Tibial artery (tissue), 4 donors: ENCODE measurements around the gene SLC9B2.

Experiments used
- DNase-seq, 2 donors: peaks; one replicate each; pipeline ENCODE4 v3.0.0-alpha.2; 2019
- H3K27ac ChIP-seq, 2 donors: fragments of 200-600 bp; sonication (generic) in 1 of 2; 1 replicate in 1 of 2; 2 replicates in 1 of 2; pipeline ENCODE4 v1.5.1; 2018 to 2019; ENCODE audit warnings: mild to moderate bottlenecking in 1 of 2
- H3K27me3 ChIP-seq, 2 donors: fragments of 200-600 bp; sonication (generic) in 1 of 2; one replicate each; pipeline versions ENCODE4 v1.5.1 to v1.6.0; 2016 to 2019
- H3K36me3 ChIP-seq, 3 donors: fragments of 200-600 bp; sonication (generic) in 2 of 3; one replicate each; pipeline ENCODE4 v1.5.1; 2016 to 2019; ENCODE audit warnings: mild to moderate bottlenecking in 2 of 3
- H3K4me1 ChIP-seq, 4 donors: fragments of 200-600 bp; sonication (generic) in 2 of 4; 1 replicate in 3 of 4; 2 replicates in 1 of 4; pipeline ENCODE4 v1.5.1; 2016 to 2019
- H3K4me3 ChIP-seq, 2 donors: fragments of 200-600 bp; sonication (generic) in 1 of 2; 1 replicate in 1 of 2; 2 replicates in 1 of 2; pipeline ENCODE4 v1.5.1; 2018 to 2019; ENCODE audit warnings: mild to moderate bottlenecking in 2 of 2
- H3K9me3 ChIP-seq, 3 donors: fragments of 200-600 bp; sonication (generic) in 1 of 3; one replicate each; pipeline ENCODE4 v1.5.1; 2016 to 2019
- intact Hi-C: fragments of 100-400 bp; cut with DNase I; formaldehyde crosslinking; loops from one replicate; pipeline ENCODE4 v1.15.0; 2023; ENCODE audit warnings: low total_unique reads
- TF ChIP-seq, protein P1 (sequence below), 2 experiments: fragments of 200-600 bp in 1 of 2; fragments of 450-650 bp in 1 of 2; IDR thresholded peaks; one replicate each; pipeline ENCODE4 v1.5.1; 2017 to 2019; ENCODE audit warnings: antibody characterized with exemption in 2 of 2, mild to moderate bottlenecking in 1 of 2, moderate library complexity in 1 of 2

Gene SLC9B2

DNA sequence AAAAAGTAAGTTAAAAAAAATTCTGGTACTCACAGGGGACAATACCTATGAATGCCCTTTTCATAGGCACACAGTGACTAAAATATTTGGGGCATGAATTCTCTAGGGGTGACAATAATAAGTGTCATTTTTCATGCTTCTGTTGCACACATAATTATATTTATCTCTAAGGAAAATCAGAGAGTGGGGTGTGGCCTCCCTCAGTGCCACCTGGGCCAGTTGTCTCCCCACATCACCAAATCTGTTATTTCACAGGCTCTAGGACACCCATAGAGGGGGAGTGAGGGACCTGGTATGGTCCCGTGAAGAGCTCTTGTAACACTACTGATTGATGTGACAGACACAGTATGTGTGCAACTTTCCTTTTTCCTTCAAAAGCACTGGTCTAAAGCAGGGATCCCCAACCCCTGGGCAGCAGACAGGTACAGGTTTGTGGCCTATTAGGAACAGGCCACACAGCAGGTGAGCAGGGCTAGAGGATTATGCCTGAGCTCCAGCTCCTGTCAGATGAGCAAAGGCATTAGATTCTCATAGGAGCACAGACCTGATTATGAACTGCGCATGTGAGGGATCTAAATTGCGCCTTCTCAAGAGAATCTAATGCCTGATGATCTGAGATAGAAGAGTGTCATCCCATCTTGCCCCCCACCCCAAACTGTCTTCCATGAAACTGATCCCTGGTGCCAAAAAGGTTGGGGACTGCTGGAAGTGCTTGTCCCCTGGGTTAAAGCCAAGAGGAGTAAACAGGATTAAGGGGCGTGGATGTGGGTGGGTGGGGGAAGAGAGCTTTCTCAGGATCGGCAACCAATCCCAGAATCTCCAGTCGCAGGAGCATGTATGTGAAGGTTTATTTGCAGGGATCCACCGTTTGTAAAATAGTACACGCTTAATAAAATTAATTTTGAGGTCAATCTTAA is 57.9 kb downstream of the SLC9B2 start:
- H3K4me1 ChIP-seq: peaks cover 0 to 7% (median 3%) of the 10 kb centered on the region in 4 donors
- no peaks in the 10 kb centered on the region for H3K36me3 ChIP-seq
- peak in 1 of 2 donors; percentile 67 for DNase-seq
- peak overlapping the region; percentile 86 to 92 for H3K27ac ChIP-seq
- TF ChIP-seq, protein P1, sequence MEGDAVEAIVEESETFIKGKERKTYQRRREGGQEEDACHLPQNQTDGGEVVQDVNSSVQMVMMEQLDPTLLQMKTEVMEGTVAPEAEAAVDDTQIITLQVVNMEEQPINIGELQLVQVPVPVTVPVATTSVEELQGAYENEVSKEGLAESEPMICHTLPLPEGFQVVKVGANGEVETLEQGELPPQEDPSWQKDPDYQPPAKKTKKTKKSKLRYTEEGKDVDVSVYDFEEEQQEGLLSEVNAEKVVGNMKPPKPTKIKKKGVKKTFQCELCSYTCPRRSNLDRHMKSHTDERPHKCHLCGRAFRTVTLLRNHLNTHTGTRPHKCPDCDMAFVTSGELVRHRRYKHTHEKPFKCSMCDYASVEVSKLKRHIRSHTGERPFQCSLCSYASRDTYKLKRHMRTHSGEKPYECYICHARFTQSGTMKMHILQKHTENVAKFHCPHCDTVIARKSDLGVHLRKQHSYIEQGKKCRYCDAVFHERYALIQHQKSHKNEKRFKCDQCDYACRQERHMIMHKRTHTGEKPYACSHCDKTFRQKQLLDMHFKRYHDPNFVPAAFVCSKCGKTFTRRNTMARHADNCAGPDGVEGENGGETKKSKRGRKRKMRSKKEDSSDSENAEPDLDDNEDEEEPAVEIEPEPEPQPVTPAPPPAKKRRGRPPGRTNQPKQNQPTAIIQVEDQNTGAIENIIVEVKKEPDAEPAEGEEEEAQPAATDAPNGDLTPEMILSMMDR (IDR thresholded peaks at IDR 0.05): no peak
- intact Hi-C loops: loop anchor here (5.0 kb wide), 2 partner anchors 151 to 191 kb away; partner anchors contain the start of genes CISD2 and UBE2D3
- no peaks in the 10 kb centered on the region for H3K9me3 ChIP-seq
- peak overlapping the region; percentile 54 to 55 for H3K4me3 ChIP-seq
- no peaks in the 10 kb centered on the region for H3K27me3 ChIP-seq

DNA sequence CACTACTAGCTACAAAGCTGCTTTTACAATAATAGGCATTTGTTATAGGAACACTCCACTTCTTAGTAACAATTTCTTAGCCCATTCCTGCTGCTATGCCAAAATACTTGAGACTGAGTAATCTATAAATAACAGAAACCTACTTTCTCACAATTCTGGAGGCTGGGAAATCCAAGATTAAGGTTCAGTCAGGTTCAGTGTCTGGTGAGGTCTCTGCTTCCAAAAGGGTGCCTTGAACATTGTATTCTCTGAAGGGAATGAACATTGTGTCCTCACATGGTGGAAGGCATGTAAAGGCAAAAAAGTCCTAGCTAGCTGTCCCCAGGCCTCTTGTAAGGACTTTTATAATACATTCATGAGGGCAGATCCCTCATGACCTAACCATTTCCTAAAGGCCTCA is 64.0 kb downstream of the SLC9B2 start:
- Histone ChIP-seq H3K27ac (peak overlapping the region; percentile 22 to 58), H3K4me1 (peaks cover 0 to 16% (median 10%) of the 10 kb centered on the region in 4 donors), H3K27me3 (no peaks in the 10 kb centered on the region), H3K9me3 (no peaks in the 10 kb centered on the region), H3K4me3 (no peak overlapping the region), H3K36me3 (no peaks in the 10 kb centered on the region)
- no peak for DNase-seq
- intact Hi-C loops: no loop called here
- TF ChIP-seq, protein P1 (IDR thresholded peaks at IDR 0.05): no peak

DNA sequence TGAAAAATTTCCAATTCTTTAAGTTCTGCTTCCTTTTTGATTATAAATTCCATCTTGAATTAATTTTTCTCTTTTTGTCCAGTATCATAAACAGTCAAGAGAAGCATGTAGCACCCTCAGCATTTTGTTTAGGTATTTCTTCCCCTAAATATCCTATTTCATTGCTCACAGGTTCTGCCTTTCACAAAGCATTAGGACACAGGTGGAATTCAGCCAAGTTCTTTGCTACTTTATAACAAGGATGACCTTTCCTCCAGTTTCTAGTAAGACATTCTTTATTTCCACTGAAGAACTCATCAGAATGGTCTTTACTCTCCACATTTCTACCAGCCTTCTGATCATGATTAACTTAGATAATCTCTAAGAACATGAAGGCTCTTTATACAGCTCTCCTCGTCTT is 64.5 kb downstream of the SLC9B2 start:
- DNase-seq: no peak
- TF ChIP-seq, protein P1 (IDR thresholded peaks at IDR 0.05): no peak
- intact Hi-C loops: no loop called here

DNA sequence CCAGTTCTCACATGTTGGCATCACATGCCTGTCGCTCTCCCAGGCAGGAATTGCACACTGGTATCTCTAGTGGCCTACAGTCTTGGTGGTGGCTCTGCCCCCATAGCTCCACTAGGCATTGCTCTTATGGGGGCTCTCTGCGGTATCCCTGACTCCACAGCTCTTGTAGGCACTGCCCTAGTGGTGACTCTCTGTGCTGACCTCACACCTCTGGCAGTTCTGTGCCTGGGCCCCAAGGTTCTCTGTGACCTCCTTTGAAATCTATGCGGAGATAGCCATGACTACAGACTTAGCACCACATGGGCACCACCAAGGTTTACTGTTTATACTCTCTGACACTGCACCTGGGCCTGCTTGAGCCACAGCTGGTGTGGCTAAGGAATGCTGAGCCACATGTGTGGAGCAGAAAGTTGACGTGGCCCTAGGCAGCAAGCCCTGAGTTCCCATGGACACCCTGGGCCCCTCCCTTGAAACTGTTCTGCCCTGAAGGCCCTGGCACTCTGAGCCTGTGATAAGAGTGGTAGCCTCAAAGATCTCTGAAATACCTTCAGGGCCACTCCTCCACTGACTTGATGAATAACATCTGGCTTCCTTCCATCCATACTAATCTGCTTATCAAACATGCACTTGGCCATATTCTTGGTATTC is 65.1 kb downstream of the SLC9B2 start:
- DNase-seq: no peak
- H3K4me3 ChIP-seq: no peak overlapping the region
- intact Hi-C loops: no loop called here

More for the DNA sequence above, 64.5 kb downstream of the SLC9B2 start:
- Histone ChIP-seq H3K36me3 (no peaks in the 10 kb centered on the region), H3K27me3 (no peaks in the 10 kb centered on the region), H3K27ac (peak overlapping the region; percentile 43 to 58), H3K4me1 (peaks cover 0 to 16% (median 10%) of the 10 kb centered on the region in 4 donors), H3K9me3 (no peaks in the 10 kb centered on the region), H3K4me3 (no peak overlapping the region)

DNA sequence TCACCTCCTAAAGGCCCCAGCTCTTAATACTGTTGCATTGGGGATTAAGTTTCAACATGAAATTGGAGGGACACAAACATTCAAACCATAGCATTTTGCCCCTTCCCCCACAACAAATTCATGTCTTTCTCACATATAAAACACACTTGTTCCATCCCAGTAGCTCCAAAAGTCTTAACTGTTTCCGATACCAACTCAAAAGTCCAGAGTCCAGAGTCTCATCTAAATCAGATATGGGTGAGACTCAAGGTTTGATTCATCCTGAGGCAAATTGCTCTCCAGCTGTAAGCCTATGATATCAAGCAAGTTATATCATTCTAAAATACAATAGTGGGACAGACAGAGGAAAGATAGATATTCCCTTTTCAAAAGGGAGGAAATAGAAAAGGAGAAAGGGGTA is 65.8 kb downstream of the SLC9B2 start:
- H3K4me3 ChIP-seq: no peak overlapping the region
- H3K36me3 ChIP-seq: no peaks in the 10 kb centered on the region
- DNase-seq: no peak
- H3K9me3 ChIP-seq: no peaks in the 10 kb centered on the region
- H3K27ac ChIP-seq: no peak overlapping the region
- peaks cover 0 to 16% (median 10%) of the 10 kb centered on the region in 4 donors for H3K4me1 ChIP-seq
- no peaks in the 10 kb centered on the region for H3K27me3 ChIP-seq
- TF ChIP-seq, protein P1 (IDR thresholded peaks at IDR 0.05): no peak
- intact Hi-C loops: no loop called here

More for the DNA sequence above, 65.1 kb downstream of the SLC9B2 start:
- Histone ChIP-seq H3K27ac (peak overlapping the region; percentile 43 to 58), H3K27me3 (no peaks in the 10 kb centered on the region), H3K4me1 (peaks cover 0 to 16% (median 10%) of the 10 kb centered on the region in 4 donors), H3K36me3 (no peaks in the 10 kb centered on the region), H3K9me3 (no peaks in the 10 kb centered on the region)
- TF ChIP-seq, protein P1 (IDR thresholded peaks at IDR 0.05): no peak
